GM21360 (cell line): ENCODE results near the gene LRP5.

Experiments
- ATAC-seq: cut with Tn5 transposase; IDR thresholded peaks from one replicate; pipeline ENCODE4 v1.9.1; 2021; ENCODE audit warnings: mild to moderate bottlenecking, moderate library complexity; ENCODE audit not compliant: unreplicated experiment

LRP5 gene

GRCh38 chr11:68312117-68312779 is at the start of gene LRP5:
TSS of gene LRP5 (plus strand) at chr11:68312591. CDS start at chr11:68312715, 124 bp downstream.
- no peak for ATAC-seq

GRCh38 chr11:68263444-68264035 is 48.9 kb upstream of the LRP5 start:
- no peak for ATAC-seq

GRCh38 chr11:68264244-68264643 is 48.1 kb upstream of the LRP5 start:
- no peak for ATAC-seq

GRCh38 chr11:68264741-68265540 is 47.5 kb upstream of the LRP5 start:
- no peak for ATAC-seq

GRCh38 chr11:68266121-68266891 is 46.1 kb upstream of the LRP5 start:
- no peak for ATAC-seq

GRCh38 chr11:68266936-68267880 is 45.2 kb upstream of the LRP5 start:
- ATAC-seq: no peak

GRCh38 chr11:68267881-68268240 is 44.5 kb upstream of the LRP5 start:
- no peak for ATAC-seq

- no peak for ATAC-seq
Observed at GRCh38 chr11:68269414-68270081, 42.8 kb upstream of the LRP5 start.

- ATAC-seq: no peak
Observed at GRCh38 chr11:68270196-68271022, 42.0 kb upstream of the LRP5 start.

- peak; percentile 16 for ATAC-seq
Observed at GRCh38 chr11:68271023-68271780, 41.2 kb upstream of the LRP5 start.

GRCh38 chr11:68271781-68272608 is 40.4 kb upstream of the LRP5 start, which contains the start of gene C11orf24:
TSS of gene C11orf24 (minus strand) at chr11:68271973. CDS start at chr11:68263767, 8,206 bp downstream.
- peak; percentile 70 for ATAC-seq

GRCh38 chr11:68273026-68273738 is 39.2 kb upstream of the LRP5 start:
- no peak for ATAC-seq

GRCh38 chr11:68274306-68274705 is 38.1 kb upstream of the LRP5 start:
- no peak for ATAC-seq

GRCh38 chr11:68275721-68276507 is 36.5 kb upstream of the LRP5 start:
- ATAC-seq: no peak

GRCh38 chr11:68276861-68277260 is 35.5 kb upstream of the LRP5 start:
- no peak for ATAC-seq

GRCh38 chr11:68279676-68280075 is 32.7 kb upstream of the LRP5 start:
- no peak for ATAC-seq
